HepG2 (cell line): ENCODE measurements around the gene BAHCC1. TPM values are rescaled to one million over a fixed set of nuclear protein-coding genes. Genes with fewer than 3 reads are reported as not detected.
A peak's percentile ranks its signal among the peaks of the same experiment; 100 is the strongest.

Experiments
- ARNTL ChIP-seq: sonication (generic); formaldehyde crosslinking; IDR thresholded peaks from 2 replicates; pipeline ENCODE4 v1.4.0; 2020; ENCODE audit warnings: mild to moderate bottlenecking, missing genetic modification reagents
- DPF2 ChIP-seq: sonication (generic); formaldehyde crosslinking; IDR thresholded peaks from 2 replicates; pipeline ENCODE4 v1.4.0; 2020; ENCODE audit warnings: mild to moderate bottlenecking, low read depth, missing genetic modification reagents, borderline replicate concordance
- GATAD2A ChIP-seq: IDR thresholded peaks from 2 replicates; pipeline ENCODE4 v1.6.1; 2016
- HOXA3 ChIP-seq: sonication (generic); formaldehyde crosslinking; IDR thresholded peaks from 2 replicates; pipeline ENCODE4 v1.5.0; 2020; ENCODE audit warnings: missing genetic modification reagents
- RARA ChIP-seq: IDR thresholded peaks from 2 replicates; pipeline ENCODE4 v1.6.1; 2016; ENCODE audit warnings: missing genetic modification reagents, missing compliant biosample characterization
- ZBTB8A ChIP-seq: sonication (generic); formaldehyde crosslinking; IDR thresholded peaks from 2 replicates; pipeline ENCODE4 v1.4.0; 2020; ENCODE audit warnings: mild to moderate bottlenecking, low read depth, missing genetic modification reagents, borderline replicate concordance
- ZNF451 ChIP-seq: sonication (generic); formaldehyde crosslinking; IDR thresholded peaks from 2 replicates; pipeline ENCODE4 v1.5.0; 2020; ENCODE audit warnings: mild to moderate bottlenecking, missing genetic modification reagents
- ZNF460 ChIP-seq: sonication (generic); formaldehyde crosslinking; IDR thresholded peaks from 2 replicates; pipeline ENCODE4 v1.5.1; 2020; ENCODE audit warnings: missing genetic modification reagents, mild to moderate bottlenecking, borderline replicate concordance
- ZNF510 ChIP-seq: sonication (generic); formaldehyde crosslinking; IDR thresholded peaks from 2 replicates; pipeline ENCODE4 v1.4.0; 2020; ENCODE audit warnings: low read depth, mild to moderate bottlenecking, missing genetic modification reagents
- ZNF567 ChIP-seq: sonication (generic); formaldehyde crosslinking; IDR thresholded peaks from 2 replicates; pipeline ENCODE4 v1.8.1; 2023; ENCODE audit warnings: mild to moderate bottlenecking, missing genetic modification reagents, borderline replicate concordance
- ZNF598 ChIP-seq: sonication (generic); formaldehyde crosslinking; IDR thresholded peaks from 2 replicates; pipeline ENCODE4 v1.5.1; 2020; ENCODE audit warnings: mild to moderate bottlenecking, missing genetic modification reagents, borderline replicate concordance
- polyA plus RNA-seq, 8 experiments: library from polyadenylated mRNA; depleted of rRNA in 3 of 8; stranded (reverse) in 7 of 8; unstranded in 1 of 8; fragments of >200 nt; fragmentation: Illumina TruSeq in 4 of 8; extraction: Trizol in 4 of 8; gene quantifications; 2 replicates each; pipeline versions ENCODE4 v1.2.1 to v1.2.3, GENCODE V29; 2011 to 2016; ENCODE audit warnings: low read depth in 4 of 8, missing spikeins in 1 of 8, mixed read lengths in 1 of 8; ENCODE audit not compliant: insufficient read depth in 1 of 8
- total RNA-seq, 5 experiments: library from RNA; depleted of rRNA; stranded (reverse); fragments of >200 nt; fragmentation: Illumina TruSeq; extraction: Trizol; gene quantifications; 2 replicates each; pipeline ENCODE4 v1.2.3, GENCODE V29; 2016; ENCODE audit warnings: low read depth in 1 of 5
- TF ChIP-seq, protein P1 (sequence below): IDR thresholded peaks from 2 replicates; pipeline ENCODE4 v1.6.1; 2018; ENCODE audit warnings: missing genetic modification reagents
- TF ChIP-seq, protein P2 (sequence below): sonication (generic); formaldehyde crosslinking; IDR thresholded peaks from one replicate; pipeline ENCODE4 v1.5.1; 2020; ENCODE audit warnings: mild to moderate bottlenecking, missing genetic modification reagents; ENCODE audit errors: not compliant biosample characterization
- TF ChIP-seq, protein P3 (sequence below): sonication (generic); formaldehyde crosslinking; IDR thresholded peaks from 2 replicates; pipeline ENCODE4 v1.5.0; 2020; ENCODE audit warnings: mild to moderate bottlenecking, missing genetic modification reagents
- TF ChIP-seq, protein P4 (sequence below): IDR thresholded peaks from 2 replicates; pipeline ENCODE4 v1.6.1; 2016; ENCODE audit warnings: missing genetic modification reagents, missing compliant biosample characterization

Gene BAHCC1
- total and polyA plus RNA-seq, 2 of the 13 experiments (the other 11 are each of a cell fraction or from before 2014, with no cell fraction given): 1.4 to 1.7 TPM

DNA sequence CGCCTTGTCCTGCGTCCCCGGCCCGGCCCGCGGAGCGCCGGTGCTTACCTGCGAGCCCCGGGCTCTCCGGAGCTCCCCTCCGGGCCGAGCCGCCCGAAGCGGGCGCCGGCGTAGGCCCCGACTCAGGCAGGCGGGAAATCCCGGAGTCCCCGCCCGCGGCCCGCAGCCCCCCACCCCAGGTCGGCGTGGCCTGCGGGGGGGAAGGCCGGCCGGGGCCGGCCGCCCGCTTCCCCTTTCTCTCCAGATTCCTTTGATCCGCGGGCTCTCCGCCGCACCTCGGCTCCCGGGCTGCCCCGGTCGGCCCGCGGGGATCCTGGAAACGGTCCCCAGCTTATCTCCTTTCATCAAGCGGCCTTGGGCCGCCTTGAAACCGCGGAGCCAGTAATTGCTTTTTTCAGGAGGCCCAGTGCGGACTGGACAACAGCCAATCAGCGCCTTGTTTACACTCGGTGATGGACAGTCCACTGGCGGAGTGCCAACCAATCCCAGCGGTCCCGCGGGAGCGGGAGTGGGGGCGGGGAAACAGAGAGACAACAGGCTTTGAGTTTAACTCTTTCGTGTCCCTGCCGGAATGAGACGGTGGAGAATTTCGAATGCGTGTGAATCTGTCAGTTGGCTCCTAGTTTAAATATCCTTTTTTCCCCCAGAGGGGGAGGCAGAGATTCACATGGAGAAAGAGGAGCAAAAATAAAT, 1.4 kb upstream of the BAHCC1 start (continued):
- TF ChIP-seq, protein P1, sequence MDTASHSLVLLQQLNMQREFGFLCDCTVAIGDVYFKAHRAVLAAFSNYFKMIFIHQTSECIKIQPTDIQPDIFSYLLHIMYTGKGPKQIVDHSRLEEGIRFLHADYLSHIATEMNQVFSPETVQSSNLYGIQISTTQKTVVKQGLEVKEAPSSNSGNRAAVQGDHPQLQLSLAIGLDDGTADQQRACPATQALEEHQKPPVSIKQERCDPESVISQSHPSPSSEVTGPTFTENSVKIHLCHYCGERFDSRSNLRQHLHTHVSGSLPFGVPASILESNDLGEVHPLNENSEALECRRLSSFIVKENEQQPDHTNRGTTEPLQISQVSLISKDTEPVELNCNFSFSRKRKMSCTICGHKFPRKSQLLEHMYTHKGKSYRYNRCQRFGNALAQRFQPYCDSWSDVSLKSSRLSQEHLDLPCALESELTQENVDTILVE: peak; percentile 96
- peak; percentile 92 for TF ChIP-seq HOXA3 (CRISPR knock-in tag)
- TF ChIP-seq ZBTB8A (CRISPR knock-in tag): 0 out of 2 replicates have a peak, but pooled peaks have one; percentile 39
- peak; percentile 73 for TF ChIP-seq RARA (CRISPR knock-in tag)
- no peak for TF ChIP-seq ZNF567 (CRISPR knock-in tag)
- no peak for TF ChIP-seq ZNF451 (CRISPR knock-in tag)
- TF ChIP-seq, protein P2, sequence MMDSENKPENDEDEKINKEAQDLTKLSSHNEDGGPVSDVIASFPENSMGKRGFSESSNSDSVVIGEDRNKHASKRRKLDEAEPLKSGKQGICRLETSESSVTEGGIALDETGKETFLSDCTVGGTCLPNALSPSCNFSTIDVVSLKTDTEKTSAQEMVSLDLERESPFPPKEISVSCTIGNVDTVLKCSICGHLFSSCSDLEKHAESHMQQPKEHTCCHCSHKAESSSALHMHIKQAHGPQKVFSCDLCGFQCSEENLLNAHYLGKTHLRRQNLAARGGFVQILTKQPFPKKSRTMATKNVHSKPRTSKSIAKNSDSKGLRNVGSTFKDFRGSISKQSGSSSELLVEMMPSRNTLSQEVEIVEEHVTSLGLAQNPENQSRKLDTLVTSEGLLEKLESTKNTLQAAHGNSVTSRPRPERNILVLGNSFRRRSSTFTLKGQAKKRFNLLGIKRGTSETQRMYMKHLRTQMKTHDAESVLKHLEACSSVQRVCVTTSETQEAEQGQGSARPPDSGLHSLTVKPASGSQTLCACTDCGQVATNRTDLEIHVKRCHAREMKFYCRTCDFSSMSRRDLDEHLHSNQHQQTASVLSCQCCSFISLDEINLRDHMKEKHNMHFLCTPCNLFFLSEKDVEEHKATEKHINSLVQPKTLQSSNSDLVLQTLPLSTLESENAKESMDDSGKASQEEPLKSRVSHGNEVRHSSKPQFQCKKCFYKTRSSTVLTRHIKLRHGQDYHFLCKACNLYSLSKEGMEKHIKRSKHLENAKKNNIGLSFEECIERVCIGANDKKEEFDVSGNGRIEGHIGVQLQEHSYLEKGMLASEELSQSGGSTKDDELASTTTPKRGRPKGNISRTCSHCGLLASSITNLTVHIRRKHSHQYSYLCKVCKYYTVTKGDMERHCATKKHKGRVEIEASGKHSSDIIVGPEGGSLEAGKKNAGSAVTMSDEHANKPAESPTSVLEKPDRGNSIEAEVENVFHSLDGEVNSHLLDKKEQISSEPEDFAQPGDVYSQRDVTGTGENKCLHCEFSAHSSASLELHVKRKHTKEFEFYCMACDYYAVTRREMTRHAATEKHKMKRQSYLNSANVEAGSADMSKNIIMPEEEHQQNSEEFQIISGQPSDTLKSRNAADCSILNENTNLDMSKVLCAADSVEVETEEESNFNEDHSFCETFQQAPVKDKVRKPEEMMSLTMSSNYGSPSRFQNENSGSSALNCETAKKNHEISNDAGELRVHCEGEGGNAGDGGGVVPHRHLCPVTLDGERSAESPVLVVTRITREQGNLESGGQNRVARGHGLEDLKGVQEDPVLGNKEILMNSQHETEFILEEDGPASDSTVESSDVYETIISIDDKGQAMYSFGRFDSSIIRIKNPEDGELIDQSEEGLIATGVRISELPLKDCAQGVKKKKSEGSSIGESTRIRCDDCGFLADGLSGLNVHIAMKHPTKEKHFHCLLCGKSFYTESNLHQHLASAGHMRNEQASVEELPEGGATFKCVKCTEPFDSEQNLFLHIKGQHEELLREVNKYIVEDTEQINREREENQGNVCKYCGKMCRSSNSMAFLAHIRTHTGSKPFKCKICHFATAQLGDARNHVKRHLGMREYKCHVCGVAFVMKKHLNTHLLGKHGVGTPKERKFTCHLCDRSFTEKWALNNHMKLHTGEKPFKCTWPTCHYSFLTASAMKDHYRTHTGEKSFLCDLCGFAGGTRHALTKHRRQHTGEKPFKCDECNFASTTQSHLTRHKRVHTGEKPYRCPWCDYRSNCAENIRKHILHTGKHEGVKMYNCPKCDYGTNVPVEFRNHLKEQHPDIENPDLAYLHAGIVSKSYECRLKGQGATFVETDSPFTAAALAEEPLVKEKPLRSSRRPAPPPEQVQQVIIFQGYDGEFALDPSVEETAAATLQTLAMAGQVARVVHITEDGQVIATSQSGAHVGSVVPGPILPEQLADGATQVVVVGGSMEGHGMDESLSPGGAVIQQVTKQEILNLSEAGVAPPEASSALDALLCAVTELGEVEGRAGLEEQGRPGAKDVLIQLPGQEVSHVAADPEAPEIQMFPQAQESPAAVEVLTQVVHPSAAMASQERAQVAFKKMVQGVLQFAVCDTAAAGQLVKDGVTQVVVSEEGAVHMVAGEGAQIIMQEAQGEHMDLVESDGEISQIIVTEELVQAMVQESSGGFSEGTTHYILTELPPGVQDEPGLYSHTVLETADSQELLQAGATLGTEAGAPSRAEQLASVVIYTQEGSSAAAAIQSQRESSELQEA: no peak
- TF ChIP-seq ZNF460 (CRISPR knock-in tag): peak; percentile 53; the same call in 1 of the 2 replicates
- TF ChIP-seq, protein P3, sequence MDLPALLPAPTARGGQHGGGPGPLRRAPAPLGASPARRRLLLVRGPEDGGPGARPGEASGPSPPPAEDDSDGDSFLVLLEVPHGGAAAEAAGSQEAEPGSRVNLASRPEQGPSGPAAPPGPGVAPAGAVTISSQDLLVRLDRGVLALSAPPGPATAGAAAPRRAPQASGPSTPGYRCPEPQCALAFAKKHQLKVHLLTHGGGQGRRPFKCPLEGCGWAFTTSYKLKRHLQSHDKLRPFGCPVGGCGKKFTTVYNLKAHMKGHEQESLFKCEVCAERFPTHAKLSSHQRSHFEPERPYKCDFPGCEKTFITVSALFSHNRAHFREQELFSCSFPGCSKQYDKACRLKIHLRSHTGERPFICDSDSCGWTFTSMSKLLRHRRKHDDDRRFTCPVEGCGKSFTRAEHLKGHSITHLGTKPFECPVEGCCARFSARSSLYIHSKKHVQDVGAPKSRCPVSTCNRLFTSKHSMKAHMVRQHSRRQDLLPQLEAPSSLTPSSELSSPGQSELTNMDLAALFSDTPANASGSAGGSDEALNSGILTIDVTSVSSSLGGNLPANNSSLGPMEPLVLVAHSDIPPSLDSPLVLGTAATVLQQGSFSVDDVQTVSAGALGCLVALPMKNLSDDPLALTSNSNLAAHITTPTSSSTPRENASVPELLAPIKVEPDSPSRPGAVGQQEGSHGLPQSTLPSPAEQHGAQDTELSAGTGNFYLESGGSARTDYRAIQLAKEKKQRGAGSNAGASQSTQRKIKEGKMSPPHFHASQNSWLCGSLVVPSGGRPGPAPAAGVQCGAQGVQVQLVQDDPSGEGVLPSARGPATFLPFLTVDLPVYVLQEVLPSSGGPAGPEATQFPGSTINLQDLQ (CRISPR knock-in tag): no peak; the same call in 1 of the 2 replicates
- peak; percentile 87 for TF ChIP-seq GATAD2A
- peak; percentile 62; the same call in 1 of the 2 replicates for TF ChIP-seq ZNF598 (CRISPR knock-in tag)
- TF ChIP-seq ZNF510 (CRISPR knock-in tag): 0 out of 2 replicates have a peak, but pooled peaks have one; percentile 34
- TF ChIP-seq DPF2: 0 out of 2 replicates have a peak, but pooled peaks have one; percentile 35
- TF ChIP-seq, protein P4, sequence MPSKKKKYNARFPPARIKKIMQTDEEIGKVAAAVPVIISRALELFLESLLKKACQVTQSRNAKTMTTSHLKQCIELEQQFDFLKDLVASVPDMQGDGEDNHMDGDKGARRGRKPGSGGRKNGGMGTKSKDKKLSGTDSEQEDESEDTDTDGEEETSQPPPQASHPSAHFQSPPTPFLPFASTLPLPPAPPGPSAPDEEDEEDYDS (CRISPR knock-in tag): peak; percentile 91
- TF ChIP-seq ARNTL (CRISPR knock-in tag): peak; percentile 77
